Hepatocyte (in vitro differentiated cells): ENCODE measurements around the gene RAP1GAP.

Experiments used
- CTCF ChIP-seq: fragments of 200-600 bp; sonication (generic); IDR thresholded peaks from 2 replicates; pipeline ENCODE4 v1.5.1; 2016; ENCODE audit warnings: antibody characterized with exemption, mild to moderate bottlenecking; ENCODE audit not compliant: poor library complexity
- EZH2phosphoT487 ChIP-seq: fragments of 200-600 bp; sonication (generic); IDR thresholded peaks from one replicate; pipeline ENCODE4 v1.6.1; 2018; ENCODE audit warnings: antibody characterized with exemption, mild to moderate bottlenecking, low read depth, moderate library complexity; ENCODE audit not compliant: unreplicated experiment, severe bottlenecking

DNA sequence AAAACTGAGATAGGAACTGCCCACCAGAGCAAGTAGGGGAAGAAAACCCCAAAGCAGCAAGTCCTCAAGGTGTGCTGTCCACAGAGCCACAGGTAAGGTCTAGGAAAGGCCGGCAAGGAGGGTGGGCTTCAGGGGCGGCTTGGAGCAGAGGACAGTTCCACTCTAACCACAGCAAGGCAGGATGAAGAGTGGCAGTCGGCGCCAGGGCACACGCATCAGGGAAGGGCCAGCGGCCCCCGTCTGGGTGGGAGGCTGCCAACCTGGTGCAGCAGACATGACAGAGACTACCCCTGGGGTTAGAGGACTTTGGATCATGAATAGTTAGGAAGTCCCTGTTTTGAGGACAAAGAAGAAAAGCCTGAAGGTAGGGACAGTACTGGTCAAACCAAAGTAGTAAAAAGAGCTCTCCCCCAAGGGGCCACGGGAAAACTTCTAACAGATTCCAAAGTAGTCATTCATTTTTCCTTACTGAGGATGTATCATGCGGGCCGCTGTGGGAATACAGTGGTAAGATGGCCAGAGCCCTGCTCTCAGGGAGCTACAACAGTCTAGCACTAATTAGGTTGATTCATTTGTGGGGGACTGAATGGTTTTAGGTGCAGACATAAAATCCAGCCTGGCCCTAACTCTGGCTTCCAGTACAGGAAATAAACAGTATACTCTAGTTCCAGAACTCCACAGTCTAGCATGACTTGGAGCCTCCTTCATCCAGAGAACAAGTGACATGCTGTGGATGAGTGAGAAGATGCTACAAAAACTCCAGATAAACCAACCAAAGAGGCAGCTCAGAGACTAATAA lies 3.5 kb upstream of the RAP1GAP start:
- no peak for TF ChIP-seq CTCF
- TF ChIP-seq EZH2phosphoT487 = no peak
